IPS-18a (cell line): ENCODE results near the gene SPSB1.

Experiments
- H3K27ac ChIP-seq: one replicate; pipeline ENCODE4 v1.5.1; 2013; ENCODE audit warnings: low read length
- H3K27me3 ChIP-seq: one replicate; pipeline ENCODE4 v1.6.1; 2013; ENCODE audit warnings: mild to moderate bottlenecking, low read length; ENCODE audit not compliant: control insufficient read depth, insufficient read depth
- H3K36me3 ChIP-seq: one replicate; pipeline ENCODE4 v1.6.1; 2013; ENCODE audit warnings: low read depth, low read length; ENCODE audit not compliant: control insufficient read depth
- H3K4me1 ChIP-seq: one replicate; pipeline ENCODE4 v1.6.1; 2013; ENCODE audit warnings: low read depth, low read length; ENCODE audit not compliant: control insufficient read depth
- H3K4me3 ChIP-seq: one replicate; pipeline ENCODE4 v1.5.1; 2013; ENCODE audit warnings: low read length
- H3K9ac ChIP-seq: one replicate; pipeline ENCODE4 v1.6.1; 2013; ENCODE audit warnings: mild to moderate bottlenecking, low read length, moderate library complexity
- H3K9me3 ChIP-seq: one replicate; pipeline ENCODE4 v1.6.1; 2013; ENCODE audit warnings: low read depth, low read length; ENCODE audit not compliant: control insufficient read depth

The SPSB1 gene

DNA sequence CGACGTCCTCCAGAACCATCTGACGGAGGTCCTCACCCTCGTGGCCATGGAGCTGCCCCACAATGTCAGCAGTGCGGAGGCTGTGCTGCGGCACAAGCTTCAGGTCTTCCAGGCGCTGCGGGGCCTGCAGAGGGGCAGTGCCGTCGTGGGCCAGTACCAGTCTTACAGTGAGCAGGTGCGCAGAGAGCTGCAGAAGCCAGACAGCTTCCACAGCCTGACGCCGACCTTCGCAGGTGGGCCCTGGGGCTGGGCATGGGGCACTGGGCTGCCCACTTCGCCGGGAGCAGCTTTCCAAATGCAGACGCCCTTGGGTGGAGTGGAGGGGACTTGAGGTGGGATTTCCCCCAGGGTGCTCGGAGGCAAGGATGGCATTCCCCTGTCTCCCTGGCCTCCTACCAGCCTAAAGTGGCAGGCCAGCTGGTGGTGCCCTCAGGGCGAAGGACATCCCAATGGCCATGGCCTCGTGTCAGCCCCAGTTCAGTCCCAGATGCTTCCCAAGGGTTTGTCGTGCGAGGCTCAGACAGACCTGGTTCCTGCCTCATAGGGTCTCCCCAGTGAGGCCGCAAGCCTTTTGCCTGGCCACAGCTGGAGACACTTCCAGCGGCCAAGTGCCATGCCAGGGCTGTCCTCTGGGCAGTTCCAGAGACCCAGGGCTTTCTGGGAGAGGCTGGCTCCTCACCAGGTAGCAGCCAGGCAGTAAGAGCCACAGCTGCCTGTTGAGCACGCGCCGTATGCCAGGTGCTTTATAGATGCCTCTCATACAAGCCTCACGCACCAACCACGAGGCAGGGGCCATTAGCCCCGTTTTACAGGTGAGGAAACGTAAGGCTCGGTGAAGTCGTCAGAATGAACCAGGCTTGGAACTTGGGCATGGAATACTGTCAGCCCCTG lies 30.4 kb upstream of the SPSB1 start:
- Histone ChIP-seq H3K9ac (no peak overlapping the region), H3K36me3 (no peaks in the 10 kb centered on the region), H3K27ac (no peak overlapping the region), H3K9me3 (peaks cover 7% of the 10 kb centered on the region), H3K4me1 (no peaks in the 10 kb centered on the region), H3K4me3 (no peak overlapping the region), H3K27me3 (no peaks in the 10 kb centered on the region)

- H3K4me1 ChIP-seq, result no peaks in the 10 kb centered on the region
- peaks cover 7% of the 10 kb centered on the region for H3K9me3 ChIP-seq
- no peaks in the 10 kb centered on the region for H3K27me3 ChIP-seq
- H3K9ac ChIP-seq, result no peak overlapping the region
- H3K27ac ChIP-seq, result no peak overlapping the region
- no peak overlapping the region for H3K4me3 ChIP-seq
- H3K36me3 ChIP-seq, result no peaks in the 10 kb centered on the region
These were observed 29.3 kb upstream of the SPSB1 start for GRCh38 chr1:9263276-9263855.

GRCh38 chr1:9263984-9264872 lies 28.5 kb upstream of the SPSB1 start:
- H3K4me1 ChIP-seq, result no peaks in the 10 kb centered on the region
- no peaks in the 10 kb centered on the region for H3K27me3 ChIP-seq
- no peak overlapping the region for H3K9ac ChIP-seq
- H3K9me3 ChIP-seq, result peaks cover 6% of the 10 kb centered on the region
- H3K4me3 ChIP-seq, result no peak overlapping the region
- no peak overlapping the region for H3K27ac ChIP-seq
- no peaks in the 10 kb centered on the region for H3K36me3 ChIP-seq

DNA sequence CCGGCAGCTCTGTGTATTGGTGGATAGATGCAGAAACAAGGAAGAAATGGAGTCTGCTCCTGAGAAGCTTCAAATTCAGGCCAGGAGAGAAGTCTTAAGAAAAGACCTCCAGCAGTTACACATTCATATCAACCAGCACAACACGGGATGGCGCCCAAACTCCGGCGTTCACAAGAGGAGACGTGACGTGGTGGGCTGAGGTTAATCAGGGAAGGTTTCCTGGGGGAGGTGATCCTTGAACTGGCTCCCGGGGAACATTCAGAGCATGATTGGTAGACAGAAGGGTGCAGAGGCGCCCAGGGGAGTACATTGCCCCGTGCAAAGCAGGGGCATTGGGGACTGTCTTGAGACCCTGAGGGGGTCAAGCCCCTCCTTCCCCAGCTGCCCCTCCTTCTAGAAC lies 27.7 kb upstream of the SPSB1 start:
- H3K27me3 ChIP-seq, result no peaks in the 10 kb centered on the region
- H3K9me3 ChIP-seq, result no peaks in the 10 kb centered on the region
- peaks cover 1% of the 10 kb centered on the region for H3K4me1 ChIP-seq
- H3K36me3 ChIP-seq, result no peaks in the 10 kb centered on the region
- H3K4me3 ChIP-seq, result no peak overlapping the region
- no peak overlapping the region for H3K27ac ChIP-seq
- H3K9ac ChIP-seq, result no peak overlapping the region

DNA sequence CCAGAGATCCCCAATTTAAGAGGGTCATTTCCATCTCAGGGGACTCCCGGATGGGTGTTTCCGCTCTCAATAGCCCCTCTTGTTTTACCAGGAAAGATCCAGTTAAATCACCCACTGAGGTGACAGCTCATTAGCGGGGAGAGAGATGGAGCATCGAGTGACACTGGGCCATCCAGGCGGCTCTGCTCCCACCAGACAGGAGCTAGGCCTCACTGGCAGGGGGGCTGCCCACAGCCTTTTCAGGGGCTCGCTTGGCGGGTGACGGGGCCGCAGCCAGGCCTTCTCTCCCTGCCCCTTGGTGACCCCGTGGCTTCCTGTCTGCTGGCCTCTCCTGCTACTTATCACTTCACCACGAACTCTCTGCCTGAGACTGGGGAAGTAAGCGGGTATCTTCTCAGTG lies 26.7 kb upstream of the SPSB1 start:
- no peaks in the 10 kb centered on the region for H3K27me3 ChIP-seq
- no peak overlapping the region for H3K4me3 ChIP-seq
- no peaks in the 10 kb centered on the region for H3K36me3 ChIP-seq
- no peak overlapping the region for H3K9ac ChIP-seq
- no peak overlapping the region for H3K27ac ChIP-seq
- H3K9me3 ChIP-seq, result no peaks in the 10 kb centered on the region
- peaks cover 8% of the 10 kb centered on the region for H3K4me1 ChIP-seq

DNA sequence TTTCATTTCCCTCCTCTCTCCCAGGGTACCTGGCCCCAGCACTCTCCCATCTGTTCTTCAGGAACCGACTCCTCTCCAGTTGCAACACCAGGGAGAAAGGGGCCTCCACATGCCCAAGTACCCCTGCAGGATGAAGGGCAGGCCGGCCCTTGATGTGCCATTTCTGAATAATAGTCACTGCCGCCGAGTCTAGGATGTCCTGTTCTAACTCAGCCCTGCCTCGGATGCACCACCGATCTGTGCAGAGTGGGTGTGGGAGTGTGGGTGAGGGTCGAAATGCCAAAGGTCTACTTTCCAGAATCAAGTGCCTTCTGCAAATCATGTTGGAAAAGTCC lies 25.4 kb upstream of the SPSB1 start:
- H3K27ac ChIP-seq, result no peak overlapping the region
- no peaks in the 10 kb centered on the region for H3K27me3 ChIP-seq
- no peaks in the 10 kb centered on the region for H3K9me3 ChIP-seq
- peaks cover 8% of the 10 kb centered on the region for H3K4me1 ChIP-seq
- no peak overlapping the region for H3K4me3 ChIP-seq
- H3K36me3 ChIP-seq, result no peaks in the 10 kb centered on the region
- no peak overlapping the region for H3K9ac ChIP-seq

DNA sequence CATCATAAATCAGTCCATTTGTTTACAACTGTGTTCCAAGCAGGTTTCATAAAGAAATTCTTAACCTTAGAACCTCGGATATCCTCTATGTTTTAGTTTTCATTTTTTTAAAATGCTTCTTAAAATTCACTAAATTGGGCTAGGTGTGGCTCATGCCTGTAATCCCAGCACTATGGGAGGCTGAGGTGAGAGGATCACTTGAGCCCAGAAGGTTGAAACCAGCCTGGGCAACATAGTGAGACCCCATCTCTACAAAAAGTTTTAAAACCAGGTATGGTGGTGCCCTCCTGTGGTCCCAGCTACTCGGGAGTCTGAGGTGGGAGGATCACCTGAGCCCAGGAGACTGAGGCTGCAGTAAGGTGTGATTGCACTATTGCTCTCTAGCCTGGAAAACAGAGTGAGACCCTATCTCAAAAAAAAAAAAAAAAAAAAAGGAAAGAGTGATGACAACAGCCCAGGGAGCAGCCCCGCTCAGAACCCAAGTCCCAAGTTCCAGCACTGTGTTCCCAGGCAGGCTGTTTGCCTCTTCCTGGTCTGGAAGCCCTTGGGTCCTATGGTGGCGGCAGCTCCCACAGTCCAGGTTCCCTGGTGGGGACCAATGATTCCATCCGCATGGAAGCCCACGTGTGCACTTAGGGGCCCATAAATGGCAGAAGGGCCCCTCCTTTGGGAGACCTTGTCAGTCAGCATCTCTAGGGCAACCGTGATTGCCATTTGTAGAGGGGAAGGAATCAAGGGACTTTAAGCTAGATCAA lies 24.7 kb upstream of the SPSB1 start:
- Histone ChIP-seq H3K9me3 (no peaks in the 10 kb centered on the region), H3K27me3 (no peaks in the 10 kb centered on the region), H3K9ac (no peak overlapping the region), H3K4me1 (peaks cover 8% of the 10 kb centered on the region), H3K36me3 (no peaks in the 10 kb centered on the region), H3K4me3 (no peak overlapping the region), H3K27ac (no peak overlapping the region)

- Histone ChIP-seq H3K9ac (no peak overlapping the region), H3K4me3 (no peak overlapping the region), H3K9me3 (no peaks in the 10 kb centered on the region), H3K27me3 (no peaks in the 10 kb centered on the region), H3K4me1 (peaks cover 8% of the 10 kb centered on the region), H3K36me3 (no peaks in the 10 kb centered on the region), H3K27ac (no peak overlapping the region)
These were observed 23.6 kb upstream of the SPSB1 start for GRCh38 chr1:9269078-9269501.

GRCh38 chr1:9269721-9270120 lies 23.0 kb upstream of the SPSB1 start:
- peaks cover 8% of the 10 kb centered on the region for H3K4me1 ChIP-seq
- no peak overlapping the region for H3K9ac ChIP-seq
- H3K36me3 ChIP-seq, result no peaks in the 10 kb centered on the region
- no peaks in the 10 kb centered on the region for H3K27me3 ChIP-seq
- H3K27ac ChIP-seq, result no peak overlapping the region
- H3K9me3 ChIP-seq, result no peaks in the 10 kb centered on the region
- H3K4me3 ChIP-seq, result no peak overlapping the region

DNA sequence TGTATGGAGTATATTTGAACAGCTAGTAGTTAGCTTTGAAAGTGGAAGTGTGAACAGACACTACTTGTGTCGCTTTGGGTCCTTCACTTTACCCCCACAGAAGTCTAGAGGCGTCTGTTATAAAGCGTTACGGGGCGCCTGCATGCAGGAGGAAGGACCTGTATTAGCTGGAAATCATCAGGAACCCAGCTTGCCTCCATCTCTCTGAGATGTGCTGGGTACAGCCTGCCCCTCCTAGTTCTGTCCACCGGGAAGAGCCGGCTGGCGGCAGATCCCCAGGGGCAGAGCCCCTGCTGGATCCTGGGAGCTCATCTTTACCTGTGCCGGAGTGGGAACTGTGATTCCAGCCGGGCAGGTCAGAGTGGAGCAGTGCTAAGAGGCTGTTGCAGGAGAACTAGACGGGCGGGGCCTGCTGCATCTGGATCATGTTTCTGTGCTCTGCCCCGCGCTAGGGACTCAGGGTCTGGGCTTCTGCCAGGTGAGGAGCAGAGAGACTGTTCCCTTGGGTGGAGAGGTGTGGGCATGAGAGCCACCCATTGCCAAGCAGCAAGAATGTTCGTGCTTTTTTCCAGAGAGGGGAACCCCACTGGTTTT lies 22.3 kb upstream of the SPSB1 start:
- no peaks in the 10 kb centered on the region for H3K27me3 ChIP-seq
- H3K4me1 ChIP-seq, result peaks cover 8% of the 10 kb centered on the region
- no peak overlapping the region for H3K4me3 ChIP-seq
- no peak overlapping the region for H3K9ac ChIP-seq
- no peak overlapping the region for H3K27ac ChIP-seq
- H3K9me3 ChIP-seq, result no peaks in the 10 kb centered on the region
- H3K36me3 ChIP-seq, result no peaks in the 10 kb centered on the region

- H3K27ac ChIP-seq, result no peak overlapping the region
- H3K9me3 ChIP-seq, result no peaks in the 10 kb centered on the region
- H3K4me3 ChIP-seq, result no peak overlapping the region
- H3K27me3 ChIP-seq, result no peaks in the 10 kb centered on the region
- H3K4me1 ChIP-seq, result peaks cover 8% of the 10 kb centered on the region
- no peaks in the 10 kb centered on the region for H3K36me3 ChIP-seq
- H3K9ac ChIP-seq, result no peak overlapping the region
These were observed 21.4 kb upstream of the SPSB1 start for GRCh38 chr1:9271283-9271682.
